GM12878 (cell line): ENCODE results near the gene FBXL15. TPM values are rescaled to one million over a fixed set of nuclear protein-coding genes. Genes with fewer than 3 reads are reported as not detected.

Experiments
- BCL3 ChIP-seq: IDR thresholded peaks from 2 replicates; pipeline ENCODE4 v1.6.1; 2011; ENCODE audit warnings: borderline replicate concordance, low read depth, mild to moderate bottlenecking, moderate library complexity, low read length; ENCODE audit not compliant: insufficient read depth, poor library complexity, severe bottlenecking
- BCLAF1 ChIP-seq: fragments of 450-650 bp; IDR thresholded peaks from 2 replicates; pipeline ENCODE4 v1.6.1; 2017; ENCODE audit warnings: antibody characterized with exemption, mild to moderate bottlenecking, moderate library complexity
- CBX3 ChIP-seq: fragments of 200-600 bp; sonication (generic); IDR thresholded peaks from 2 replicates; pipeline ENCODE4 v1.6.1; 2016; ENCODE audit warnings: low read depth, borderline replicate concordance
- ELK1 ChIP-seq: IDR thresholded peaks from 2 replicates; pipeline ENCODE4 v1.6.1; 2012; ENCODE audit warnings: low read depth, low read length, improper control_type of control experiment
- EZH2 ChIP-seq: IDR thresholded peaks from 2 replicates; pipeline ENCODE4 v1.6.1; 2012; ENCODE audit warnings: low read depth, mild to moderate bottlenecking, control low read depth, inconsistent platforms, low read length, borderline replicate concordance; ENCODE audit not compliant: control insufficient read depth
- FOXM1 ChIP-seq: IDR thresholded peaks from 2 replicates; pipeline ENCODE4 v1.6.1; 2012; ENCODE audit warnings: low read depth, mild to moderate bottlenecking, inconsistent platforms, low read length, moderate library complexity
- GABPA ChIP-seq: IDR thresholded peaks from 2 replicates; pipeline ENCODE4 v1.6.1; 2014; ENCODE audit warnings: antibody characterized with exemption, low read depth, mild to moderate bottlenecking, inconsistent platforms
- GATAD2B ChIP-seq: fragments of 450-650 bp; conservative IDR thresholded peaks from 2 replicates; pipeline ENCODE4 v1.6.1; 2017; ENCODE audit warnings: low read depth, mild to moderate bottlenecking, moderate library complexity
- HCFC1 ChIP-seq: fragments of 150-350 bp; IDR thresholded peaks from 2 replicates; pipeline ENCODE4 v1.6.1; 2014; ENCODE audit warnings: low read length
- JUNB ChIP-seq: IDR thresholded peaks from 2 replicates; pipeline ENCODE4 v1.6.1; 2016; ENCODE audit warnings: antibody characterized with exemption, mild to moderate bottlenecking
- LARP7 ChIP-seq: fragments of 450-650 bp; IDR thresholded peaks from 2 replicates; pipeline ENCODE4 v1.6.1; 2017; ENCODE audit warnings: mild to moderate bottlenecking
- MXI1 ChIP-seq: fragments of 150-350 bp; IDR thresholded peaks from 2 replicates; pipeline ENCODE4 v1.6.1; 2011; ENCODE audit warnings: low read depth, mild to moderate bottlenecking, inconsistent platforms, low read length, improper control_type of control experiment
- NR2C1 ChIP-seq: fragments of 450-650 bp; IDR thresholded peaks from 2 replicates; pipeline ENCODE4 v1.6.1; 2017; ENCODE audit warnings: antibody characterized with exemption, mild to moderate bottlenecking, moderate library complexity
- PAX8 ChIP-seq: fragments of 450-650 bp; IDR thresholded peaks from 2 replicates; pipeline ENCODE4 v1.6.1; 2017; ENCODE audit warnings: mild to moderate bottlenecking, moderate library complexity
- POLR2A ChIP-seq: IDR thresholded peaks from 2 replicates; pipeline ENCODE4 v1.6.1; 2011; ENCODE audit warnings: low read depth, mild to moderate bottlenecking, low read length
- PRDM15 ChIP-seq: fragments of 450-650 bp; formaldehyde crosslinking; IDR thresholded peaks from 2 replicates; pipeline ENCODE4 v1.4.0; 2020; ENCODE audit warnings: mild to moderate bottlenecking, moderate library complexity
- RCOR1 ChIP-seq: conservative IDR thresholded peaks from 2 replicates; pipeline ENCODE4 v1.6.1; 2012; ENCODE audit warnings: low read depth, low read length, improper control_type of control experiment
- RELA ChIP-seq: fragments of 450-650 bp; IDR thresholded peaks from 2 replicates; pipeline ENCODE4 v1.8.0; 2014; ENCODE audit warnings: borderline replicate concordance; ENCODE audit not compliant: partially characterized antibody
- RFX5 ChIP-seq: IDR thresholded peaks from 2 replicates; pipeline ENCODE4 v1.6.1; 2011; ENCODE audit warnings: low read depth, low read length, improper control_type of control experiment
- STAT1 ChIP-seq: fragments of 450-650 bp; conservative IDR thresholded peaks from 2 replicates; pipeline ENCODE4 v1.6.1; 2014; ENCODE audit warnings: antibody characterized with exemption, mild to moderate bottlenecking
- ZBED1 ChIP-seq: IDR thresholded peaks from 2 replicates; pipeline ENCODE4 v1.6.1; 2016; ENCODE audit warnings: borderline replicate concordance
- ZNF622 ChIP-seq: fragments of 450-650 bp; IDR thresholded peaks from 2 replicates; pipeline ENCODE4 v1.6.1; 2017; ENCODE audit warnings: mild to moderate bottlenecking, inconsistent platforms
- polyA plus RNA-seq, 11 experiments: library from polyadenylated mRNA; depleted of rRNA in 4 of 11; unstranded in 6 of 11; stranded (reverse) in 5 of 11; fragments of >200 nt; fragmentation: Nextera tagmentation in 4 of 11; fragmentation: Illumina TruSeq in 1 of 11; extraction: Ambion mirVana in 4 of 11; extraction: Trizol in 1 of 11; gene quantifications; 1 replicate in 1 of 11; 2 replicates in 10 of 11; pipeline versions ENCODE4 v1.2.1 to v1.2.3, GENCODE V29; 2011 to 2016; ENCODE audit warnings: inconsistent platforms in 2 of 11, missing spikeins in 2 of 11, low read depth in 1 of 11
- total RNA-seq, 4 experiments: library from RNA; depleted of rRNA in 3 of 4; stranded (reverse); fragments of >200 nt in 3 of 4; fragmentation: Illumina TruSeq in 1 of 4; extraction: Trizol in 1 of 4; gene quantifications; 2 replicates each; pipeline versions ENCODE4 v1.2.1 to v1.2.3, GENCODE V29; 2013 to 2021

The FBXL15 gene
- total and polyA plus RNA-seq, 10 of the 15 experiments (the other 5 are each of a cell fraction or from before 2014, with no cell fraction given): 0.13 to 21.3 (median 7.9) TPM

GRCh38 chr10:102395400-102396316 is 25.0 kb upstream of the FBXL15 start, which contains the start of gene NFKB2 (continued):
- TF ChIP-seq PRDM15 (CRISPR knock-in tag) (no peak), BCLAF1 (no peak), BCL3 (peak; percentile 6), RELA (peak; percentile 95), FOXM1 (no peak), ELK1 (no peak), STAT1 (0 out of 2 replicates have a peak, but pooled peaks have one; percentile 43), RFX5 (no peak), LARP7 (peak; percentile 82; the same call in 1 of the 2 replicates), ZBED1 (no peak; the same call in 1 of the 2 replicates), PAX8 (no peak), POLR2A (peak; percentile 55), JUNB (no peak), RCOR1 (no peak), CBX3 (no peak), HCFC1 (no peak), EZH2 (no peak), MXI1 (no peak; the same call in 1 of the 2 replicates), GABPA (no peak), ZNF622 (no peak), GATAD2B (peak; percentile 69), NR2C1 (peak; percentile 6; the same call in 1 of the 2 replicates)
